H1 (cell line): Measurements from ENCODE around the gene RGS3. TPM values are rescaled to one million over a fixed set of nuclear protein-coding genes. Genes with fewer than 3 reads are reported as not detected.

Experiments used
- JUN ChIP-seq: IDR thresholded peaks from 2 replicates; pipeline ENCODE4 v1.6.1; 2011; ENCODE audit warnings: low read depth, mild to moderate bottlenecking, improper control_type of control experiment, low read length
- RNF2 ChIP-seq: fragments of 200-900, 300-1000 bp; sonication (generic); IDR thresholded peaks from 2 replicates; pipeline ENCODE4 v1.7.1; 2016; ENCODE audit warnings: borderline replicate concordance, low read depth, mild to moderate bottlenecking, antibody characterized with exemption, low read length; ENCODE audit not compliant: poor library complexity, severe bottlenecking; ENCODE audit errors: missing control alignments
- SRF ChIP-seq: IDR thresholded peaks from 2 replicates; pipeline ENCODE4 v1.6.1; 2011; ENCODE audit warnings: mild to moderate bottlenecking, low read depth, low read length, moderate library complexity
- polyA plus RNA-seq, 7 experiments: library from polyadenylated mRNA; depleted of rRNA in 3 of 7; stranded (reverse) in 5 of 7; unstranded in 2 of 7; fragments of >200 nt in 5 of 7; fragments of 200-250 nt in 2 of 7; gene quantifications; 1 replicate in 5 of 7; 2 replicates in 1 of 7; 4 replicates in 1 of 7; pipeline versions ENCODE4 v1.2.1 to v1.2.3, GENCODE V29; 2011 to 2013; ENCODE audit warnings: missing spikeins in 2 of 7, mixed read lengths in 2 of 7
- total RNA-seq: library from RNA; stranded (reverse); fragmentation: NEBNext Ultra II Directional; extraction: Animal tissue kit (Norgen Biotek cat#: 25700); gene quantifications from 2 replicates; pipeline ENCODE4 v1.2.1, GENCODE V29; 2021

The RGS3 gene
- total and polyA plus RNA-seq, 2 of the 8 experiments (the other 6 are each of a cell fraction or from before 2014, with no cell fraction given) = 12.6 to 18.2 TPM

GRCh38 chr9:113635586-113635985 is 172.1 kb downstream of the RGS3 start (continued):
- no peak for TF ChIP-seq SRF
- no peak for TF ChIP-seq RNF2
- no peak for TF ChIP-seq JUN
- TF ChIP-seq, all 59 proteins: peak for 0
